PC-3 (cell line): ENCODE measurements around the gene PACS1.

Experiments
- EZH2 ChIP-seq: fragments of 300-600 bp; sonication (generic); IDR thresholded peaks from one replicate; pipeline ENCODE4 v1.6.1; 2017; ENCODE audit warnings: antibody characterized with exemption, mild to moderate bottlenecking, low read length; ENCODE audit not compliant: unreplicated experiment
- TF ChIP-seq, protein P1 (sequence below): fragments of 300-600 bp; sonication (generic); conservative IDR thresholded peaks from 2 replicates; pipeline ENCODE4 v1.5.1; 2017; ENCODE audit warnings: antibody characterized with exemption, low read depth, mild to moderate bottlenecking, low read length

DNA sequence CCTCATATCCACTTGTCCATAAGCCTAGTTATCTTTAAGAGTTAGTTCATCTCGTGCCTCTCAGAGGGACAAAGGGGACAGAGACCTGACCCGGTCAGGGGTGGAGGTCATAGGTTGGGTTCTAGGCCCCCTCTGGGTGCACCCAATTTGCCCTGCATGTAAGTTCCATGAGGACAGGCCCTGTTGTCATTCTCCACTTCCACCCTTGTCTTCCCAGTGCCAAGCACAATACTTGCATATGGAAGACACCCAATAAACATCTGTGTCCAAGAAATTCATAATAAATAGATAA is 220.2 kb downstream of the PACS1 start:
- no peak for TF ChIP-seq EZH2
- TF ChIP-seq, protein P1, sequence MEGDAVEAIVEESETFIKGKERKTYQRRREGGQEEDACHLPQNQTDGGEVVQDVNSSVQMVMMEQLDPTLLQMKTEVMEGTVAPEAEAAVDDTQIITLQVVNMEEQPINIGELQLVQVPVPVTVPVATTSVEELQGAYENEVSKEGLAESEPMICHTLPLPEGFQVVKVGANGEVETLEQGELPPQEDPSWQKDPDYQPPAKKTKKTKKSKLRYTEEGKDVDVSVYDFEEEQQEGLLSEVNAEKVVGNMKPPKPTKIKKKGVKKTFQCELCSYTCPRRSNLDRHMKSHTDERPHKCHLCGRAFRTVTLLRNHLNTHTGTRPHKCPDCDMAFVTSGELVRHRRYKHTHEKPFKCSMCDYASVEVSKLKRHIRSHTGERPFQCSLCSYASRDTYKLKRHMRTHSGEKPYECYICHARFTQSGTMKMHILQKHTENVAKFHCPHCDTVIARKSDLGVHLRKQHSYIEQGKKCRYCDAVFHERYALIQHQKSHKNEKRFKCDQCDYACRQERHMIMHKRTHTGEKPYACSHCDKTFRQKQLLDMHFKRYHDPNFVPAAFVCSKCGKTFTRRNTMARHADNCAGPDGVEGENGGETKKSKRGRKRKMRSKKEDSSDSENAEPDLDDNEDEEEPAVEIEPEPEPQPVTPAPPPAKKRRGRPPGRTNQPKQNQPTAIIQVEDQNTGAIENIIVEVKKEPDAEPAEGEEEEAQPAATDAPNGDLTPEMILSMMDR = no peak
